GM21528 (cell line): ENCODE results near the gene PLAC8.
"Not testable (repeated sequence)": the region's sequence is repeated elsewhere in the genome, so short reads cannot be mapped to it uniquely, and the experiment has no call there.

Source experiments
- ATAC-seq: cut with Tn5 transposase; IDR thresholded peaks from one replicate; pipeline ENCODE4 v1.9.1; 2021; ENCODE audit warnings: mild to moderate bottlenecking, moderate library complexity; ENCODE audit not compliant: unreplicated experiment, low FRiP score

Gene PLAC8

DNA sequence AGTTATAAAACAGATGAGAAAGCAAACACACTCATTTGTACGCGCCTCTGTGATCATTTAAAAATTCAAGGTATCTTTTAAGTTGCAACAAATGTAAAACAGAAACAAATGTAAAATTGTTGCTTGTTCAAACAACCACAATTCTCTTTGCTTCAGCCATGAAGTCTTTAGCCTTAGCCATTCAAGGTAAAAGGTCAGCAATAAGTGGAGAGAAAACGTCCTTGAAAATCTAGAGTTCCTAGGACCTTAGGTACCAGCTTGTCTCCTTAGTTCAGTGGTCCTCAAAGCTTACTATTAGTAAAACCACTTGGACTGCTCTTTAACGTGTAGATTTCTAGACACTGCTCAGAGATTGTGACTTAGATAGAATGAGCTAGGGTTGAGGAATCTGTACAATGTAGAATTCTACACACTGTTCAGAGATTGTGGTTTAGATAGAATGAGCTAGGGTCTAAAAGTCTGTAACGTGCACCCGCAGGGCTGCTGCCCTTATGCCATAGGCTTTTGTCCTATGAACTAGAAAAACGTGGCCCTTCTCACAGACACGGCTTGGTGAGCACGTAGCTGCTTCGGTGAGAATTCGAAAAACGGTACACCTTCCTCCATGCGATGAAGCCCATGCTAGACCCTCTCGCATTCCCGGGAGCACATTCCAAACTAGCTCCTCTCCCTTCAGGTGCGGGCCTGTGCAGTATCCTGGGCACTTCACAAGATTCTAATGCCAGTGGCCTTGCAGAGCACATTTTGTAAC lies 1.7 kb downstream of the PLAC8 start:
- no peak for ATAC-seq

DNA sequence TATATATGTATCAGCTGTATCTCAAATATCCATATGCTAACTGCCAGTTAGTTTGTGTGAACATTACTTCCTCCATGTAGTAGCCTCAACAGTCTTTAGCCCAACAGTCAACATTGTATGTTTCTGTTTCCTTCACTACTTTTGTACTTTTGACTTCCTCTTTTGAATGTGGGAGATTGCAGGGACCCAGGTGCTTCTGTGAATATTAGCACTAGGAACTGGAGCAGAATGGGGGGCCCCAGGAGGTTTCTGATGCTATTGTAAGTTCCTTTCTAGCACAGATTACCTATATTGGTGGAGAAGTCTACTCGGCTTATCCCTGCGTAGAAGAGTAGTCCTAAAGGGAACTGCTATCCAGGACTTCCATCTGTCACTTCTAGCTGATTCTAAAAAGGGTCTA lies 2.3 kb downstream of the PLAC8 start:
- peak; percentile 43 for ATAC-seq

DNA sequence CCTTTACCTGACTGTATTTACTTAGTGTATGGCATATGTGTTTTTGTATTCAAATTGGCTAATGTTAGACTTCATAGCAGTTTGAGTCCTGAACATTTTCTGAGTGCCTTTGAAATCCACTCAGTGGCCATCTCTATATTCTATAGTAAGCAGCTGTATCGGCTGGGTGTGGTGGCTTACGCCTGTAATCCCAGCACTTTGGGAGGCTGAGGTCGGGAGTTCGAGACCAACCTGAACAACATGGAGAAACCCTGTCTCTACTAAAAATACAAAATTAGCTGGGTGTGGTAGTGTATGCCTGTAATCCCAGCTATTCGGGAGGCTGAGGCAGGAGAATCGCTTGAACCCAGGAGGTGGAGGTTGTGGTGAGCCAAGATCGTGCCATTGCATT lies 2.8 kb downstream of the PLAC8 start:
- ATAC-seq = not testable (repeated sequence)

DNA sequence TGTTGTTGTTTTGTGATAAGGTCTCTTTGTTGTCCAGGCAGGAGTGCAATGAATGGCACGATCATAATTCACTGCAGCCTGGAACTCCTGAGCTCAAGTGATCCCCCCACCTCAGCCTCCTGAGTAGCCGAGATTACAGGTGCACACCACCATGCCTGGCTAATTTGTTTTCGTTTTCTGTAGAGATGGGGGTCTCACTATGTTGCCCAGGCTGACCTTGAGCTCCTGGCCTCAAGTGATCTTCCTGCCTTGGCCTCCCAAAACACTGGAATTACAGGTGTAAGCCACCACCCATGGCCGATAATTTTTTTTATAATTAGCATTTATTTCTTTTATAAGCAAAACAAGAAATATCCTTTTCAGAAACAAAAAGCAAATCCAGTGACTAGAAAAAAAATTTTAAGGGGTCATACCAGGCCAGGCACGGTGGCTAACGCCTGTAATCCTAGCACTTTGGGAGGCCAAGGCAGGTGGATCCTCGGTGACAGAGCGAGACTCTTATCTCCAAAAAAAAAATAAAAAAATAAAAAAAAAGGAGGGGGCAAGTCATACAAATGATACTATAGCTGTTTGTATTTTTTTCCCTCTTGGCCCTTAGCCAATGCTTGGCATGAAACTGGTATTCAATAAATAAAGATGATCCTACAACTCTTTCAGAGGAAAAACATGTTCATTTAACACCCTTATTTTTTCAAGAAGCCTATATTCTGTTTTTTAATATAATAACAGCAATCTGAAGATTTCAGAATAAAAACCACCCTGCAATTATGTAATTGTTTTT lies 3.4 kb downstream of the PLAC8 start:
- ATAC-seq = no peak

DNA sequence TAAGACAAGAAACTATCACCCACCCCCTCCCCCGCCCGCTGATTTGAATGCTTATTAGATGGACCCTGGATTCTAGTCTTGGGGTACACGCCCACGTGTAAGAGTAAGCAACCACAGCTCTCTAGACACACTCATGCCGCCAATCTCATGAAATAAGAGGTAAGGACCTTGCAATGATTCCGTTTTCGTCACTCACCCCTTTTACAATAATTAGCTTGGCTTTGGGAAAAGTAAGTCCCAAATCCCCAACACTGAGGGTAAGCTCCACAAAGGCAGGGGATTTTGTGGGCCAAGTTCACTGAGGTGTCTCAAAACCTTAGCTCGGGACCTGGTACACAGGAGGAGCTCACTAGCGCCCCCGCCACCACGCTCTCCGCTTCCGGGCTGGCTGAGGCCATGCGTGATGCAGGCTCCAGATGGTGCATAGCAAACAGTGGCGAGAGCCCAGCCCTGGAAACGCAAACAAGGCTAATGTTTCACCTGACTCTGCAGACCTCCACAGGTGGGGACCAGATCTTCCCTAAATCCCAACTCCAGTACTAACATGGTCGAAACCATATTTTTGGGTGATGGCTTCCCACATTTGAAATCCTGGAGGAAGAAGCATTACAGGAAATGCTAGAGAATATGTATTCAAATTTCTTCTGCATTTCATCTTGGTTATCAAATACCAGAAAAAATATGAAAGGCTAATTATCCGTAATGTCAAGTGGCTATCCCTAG lies 4.1 kb downstream of the PLAC8 start:
- peak; percentile 68 for ATAC-seq

DNA sequence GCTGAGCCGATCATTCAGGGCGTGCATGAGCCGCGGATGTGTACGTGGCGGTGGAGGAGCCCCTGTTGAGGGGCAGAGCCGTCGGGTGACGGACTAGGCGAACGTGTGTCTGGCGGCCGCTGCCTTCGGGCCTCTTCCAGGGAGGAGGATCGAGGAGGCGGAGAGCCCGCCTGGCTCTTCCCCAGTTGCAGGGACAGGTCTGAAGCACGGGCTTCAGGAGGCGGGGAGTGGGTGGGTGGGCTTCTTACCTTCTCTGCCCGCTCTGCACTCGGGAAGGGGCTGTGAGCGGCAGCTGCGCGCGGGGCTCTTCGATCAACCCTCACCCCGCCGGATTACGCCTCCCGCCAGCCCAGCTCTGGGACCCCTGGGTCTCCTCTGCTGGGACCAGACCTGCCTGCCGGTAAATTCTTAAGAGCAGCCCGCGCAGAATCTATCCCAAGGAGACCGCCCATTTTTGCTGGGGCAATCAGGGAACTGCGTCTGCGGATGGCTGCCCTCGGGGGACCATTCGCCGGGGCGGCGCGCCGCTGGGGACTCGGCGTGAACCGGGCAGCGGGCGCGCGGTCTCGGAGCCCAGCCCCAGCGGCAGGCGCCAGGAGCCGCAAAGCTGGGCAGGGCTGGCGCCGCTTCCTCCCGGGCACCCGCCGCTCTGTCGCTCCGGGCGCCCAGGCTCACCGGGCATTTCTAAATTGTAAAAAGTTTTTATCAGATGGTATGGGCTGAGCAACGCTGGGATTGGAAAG lies 4.9 kb downstream of the PLAC8 start:
- ATAC-seq = peak; percentile 31

DNA sequence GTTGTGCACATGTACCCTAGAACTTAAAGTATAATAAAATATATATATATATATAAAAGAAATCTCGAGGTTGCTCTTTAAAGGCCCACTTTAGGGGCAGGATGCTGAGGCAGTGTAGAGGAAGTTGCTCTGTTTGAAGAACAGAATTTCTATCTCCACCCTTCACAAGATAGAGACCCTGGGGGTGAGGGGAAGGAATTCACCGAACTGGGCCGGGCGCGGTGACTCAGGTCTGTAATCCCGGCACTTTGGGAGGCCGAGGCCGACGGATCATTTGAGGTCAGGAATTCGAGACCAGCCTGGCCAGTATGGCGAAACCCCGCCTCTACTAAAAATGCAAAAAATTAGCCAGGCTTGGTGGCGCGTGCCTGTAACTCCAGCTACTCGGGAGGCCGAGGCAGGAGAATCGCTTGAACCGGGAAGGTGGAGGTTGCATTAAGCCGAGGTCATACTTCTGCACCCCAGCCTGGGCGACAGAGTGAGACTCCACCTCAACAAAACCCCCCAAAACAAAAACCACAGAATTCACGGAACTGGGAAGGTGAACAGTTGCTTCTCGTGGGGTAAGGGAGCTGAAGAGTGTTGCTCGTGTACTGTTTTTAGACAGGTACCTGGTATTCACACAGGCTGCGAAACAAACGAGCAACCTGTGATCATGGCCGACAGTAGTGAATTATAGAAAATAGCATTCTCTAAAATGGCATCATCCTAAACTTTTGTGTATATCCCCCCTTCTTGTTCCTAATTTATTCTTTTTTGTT lies 6.2 kb downstream of the PLAC8 start:
- no peak for ATAC-seq

DNA sequence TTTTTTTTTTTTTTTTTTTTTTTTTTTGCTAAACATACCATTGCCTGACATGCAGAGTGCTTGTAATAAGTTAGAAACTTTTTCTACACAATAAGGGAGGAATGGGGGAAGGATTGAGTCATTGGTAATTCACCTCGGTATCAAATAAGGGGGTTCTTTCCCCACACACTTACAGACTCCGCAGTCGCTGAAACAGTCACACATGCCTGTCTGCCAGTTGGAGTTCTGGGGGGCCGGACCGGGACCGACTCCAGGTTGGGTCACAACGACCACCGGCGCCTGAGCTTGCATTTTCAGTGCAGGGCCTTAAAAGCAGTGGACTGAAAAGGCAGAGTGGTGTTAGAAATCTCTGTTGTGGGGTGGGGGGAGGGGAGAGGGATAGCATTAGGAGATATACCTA lies 6.9 kb downstream of the PLAC8 start:
- ATAC-seq = no peak

DNA sequence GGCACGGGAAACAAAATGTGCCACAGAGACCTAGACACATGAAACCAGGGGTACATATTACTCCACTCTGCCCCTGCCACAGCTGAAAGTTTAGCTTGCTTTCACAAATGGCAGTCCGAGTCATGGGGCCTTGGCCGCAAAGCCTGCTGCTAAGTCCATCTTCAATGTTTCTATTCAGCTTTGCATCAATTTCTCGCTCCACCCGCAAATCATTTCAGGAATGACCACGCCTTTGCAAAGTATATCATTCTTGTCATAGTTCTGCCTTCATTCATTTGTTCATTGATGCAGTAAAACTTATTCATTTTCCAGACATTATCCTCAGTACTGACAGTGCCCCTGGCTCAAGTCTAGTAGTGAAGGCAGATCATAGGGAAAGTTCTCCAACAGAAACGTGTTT lies 9.5 kb downstream of the PLAC8 start:
- no peak for ATAC-seq

DNA sequence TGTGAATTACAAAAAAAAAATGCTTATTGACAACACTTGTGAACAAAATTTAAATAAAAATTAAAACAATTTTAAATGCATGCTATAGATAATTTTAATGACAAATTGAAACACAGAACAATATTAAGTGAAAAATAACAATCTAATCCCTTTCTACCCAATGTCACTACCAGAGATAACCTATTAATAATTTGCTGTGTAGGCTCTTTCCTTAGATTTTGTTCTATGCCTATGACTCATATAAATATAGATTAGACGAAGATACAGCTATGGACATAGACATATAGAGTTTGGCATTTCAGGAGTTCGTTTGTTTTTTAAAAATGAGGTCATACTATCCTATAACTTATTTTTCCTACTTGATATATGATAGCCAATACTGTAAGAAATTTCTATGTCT lies 18.1 kb downstream of the PLAC8 start:
- no peak for ATAC-seq

DNA sequence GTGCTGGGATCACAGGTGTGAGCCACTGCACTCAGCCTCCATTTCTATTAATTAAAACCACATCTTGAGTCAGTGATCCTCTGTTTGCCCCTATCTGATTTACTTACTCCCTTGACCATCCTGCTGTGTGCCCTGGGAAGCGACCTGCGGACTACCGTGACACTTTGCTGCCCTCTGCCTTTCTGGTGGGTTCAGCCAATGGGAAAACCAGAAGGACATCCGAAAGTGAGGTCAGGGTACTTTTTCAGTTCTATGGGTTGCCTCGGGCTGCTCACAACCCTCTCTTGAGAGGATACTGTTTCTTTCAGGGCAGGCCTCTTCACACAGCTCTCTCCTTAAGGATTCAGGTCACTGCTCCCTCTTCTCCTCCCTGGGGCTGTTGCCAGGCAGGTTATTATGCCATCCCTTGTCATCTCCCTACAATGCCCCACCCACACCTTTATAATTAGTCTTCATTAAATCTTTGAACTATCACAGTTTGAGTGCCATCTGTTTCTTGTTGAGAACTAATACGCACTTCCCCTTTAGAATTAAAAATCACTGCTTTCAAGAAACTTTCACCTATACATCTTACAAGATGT lies 21.4 kb downstream of the PLAC8 start:
- no peak for ATAC-seq

DNA sequence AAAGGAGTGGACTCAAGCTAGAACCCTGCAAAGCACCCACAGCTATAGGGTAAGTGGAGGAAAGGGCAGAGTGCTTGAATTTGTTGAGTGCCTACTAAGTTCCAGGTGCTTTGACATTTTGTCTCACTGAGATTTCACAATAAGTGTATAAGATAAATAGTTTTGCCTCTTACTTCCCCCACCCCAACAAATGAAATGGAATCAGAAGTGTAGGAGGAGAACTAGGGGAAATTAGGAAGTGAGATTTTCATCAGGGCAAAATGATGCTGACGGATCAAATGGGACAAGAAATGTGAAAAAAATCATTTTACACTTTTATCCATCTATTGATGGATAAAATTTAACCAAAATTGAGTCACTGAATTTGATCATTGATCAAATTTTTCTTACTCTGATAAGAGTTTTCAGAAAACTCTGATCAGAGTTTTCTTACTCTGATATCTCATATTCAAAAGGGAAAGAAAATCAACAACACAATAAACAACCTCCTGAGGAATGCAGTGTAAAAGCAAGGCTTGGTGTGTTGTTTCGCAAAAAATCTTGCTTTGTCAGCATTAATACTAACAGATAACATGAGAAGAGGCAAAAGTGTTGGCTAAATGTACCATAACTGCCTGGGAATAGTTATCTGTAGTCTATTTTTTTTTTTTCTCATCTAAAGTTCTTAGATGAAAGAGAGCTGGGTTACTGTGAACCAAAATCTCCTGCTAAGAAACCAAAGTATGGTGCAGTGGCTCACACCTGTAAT lies 24.9 kb downstream of the PLAC8 start:
- ATAC-seq = no peak

DNA sequence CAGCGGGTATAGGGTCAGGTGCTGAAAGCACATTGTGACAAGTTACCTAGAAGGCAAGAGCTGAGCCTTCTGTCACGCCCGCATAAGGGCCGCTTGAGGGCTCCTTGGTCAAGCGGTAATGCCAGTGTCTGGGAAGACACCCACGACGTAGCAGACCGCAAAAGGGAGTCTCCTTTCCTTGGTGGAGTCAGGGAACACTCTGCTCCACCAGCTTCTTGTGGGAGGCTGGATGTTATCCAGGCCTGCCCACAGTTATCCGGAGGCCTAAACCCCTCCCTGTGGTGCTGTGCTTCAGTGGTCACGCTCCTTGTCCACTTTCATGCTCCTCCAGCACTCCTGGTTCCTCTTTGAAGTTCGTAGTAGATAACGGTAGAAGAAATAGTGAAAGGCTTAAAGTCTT lies 29.6 kb downstream of the PLAC8 start:
- not testable (repeated sequence) for ATAC-seq

DNA sequence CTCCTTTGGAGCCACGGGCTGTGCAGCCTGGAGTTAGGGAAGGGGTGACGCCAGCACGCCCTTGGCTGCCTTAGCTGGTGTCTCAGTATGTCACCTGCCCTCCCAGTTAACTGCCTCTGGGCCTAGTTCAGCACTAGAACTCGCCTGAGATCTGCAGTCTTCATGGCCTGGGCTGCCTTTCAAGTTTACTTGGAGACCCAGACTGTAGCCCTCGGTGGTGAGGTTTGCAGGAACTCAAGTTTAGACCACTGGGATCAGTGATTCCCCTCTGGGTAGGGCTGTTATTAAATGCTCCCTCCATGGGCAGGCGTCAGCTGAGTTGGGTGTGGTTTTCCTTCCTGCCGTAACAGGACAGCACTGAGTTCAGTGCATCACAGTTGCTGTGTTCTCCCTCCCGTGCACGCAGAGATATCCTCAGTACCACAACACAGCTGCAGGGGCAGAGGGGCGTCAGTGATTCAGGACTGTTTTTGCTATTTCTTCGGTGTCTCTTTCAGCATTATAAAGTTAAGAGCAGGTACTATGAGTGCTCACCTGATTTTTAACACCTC lies 30.5 kb downstream of the PLAC8 start:
- no peak for ATAC-seq

DNA sequence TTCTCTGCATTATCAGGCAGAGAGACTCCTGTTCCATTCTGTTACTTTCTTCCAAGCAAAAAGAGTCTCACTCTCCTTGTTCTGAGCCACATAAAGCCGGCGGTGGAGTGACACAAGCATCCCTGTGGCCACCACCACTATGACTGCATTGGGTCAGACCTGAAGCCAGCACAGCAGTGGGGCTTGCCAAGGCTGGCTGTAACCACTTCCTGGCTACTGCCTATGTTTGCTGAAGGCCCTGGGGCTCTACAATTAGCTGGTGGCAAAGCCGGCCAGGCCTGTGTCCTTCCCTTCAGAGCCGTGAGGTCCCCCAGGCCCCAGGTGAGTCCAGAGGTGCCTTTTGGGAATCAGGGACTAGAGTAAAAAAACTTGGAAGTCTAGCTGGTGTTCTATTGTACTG lies 31.8 kb downstream of the PLAC8 start:
- ATAC-seq = no peak

DNA sequence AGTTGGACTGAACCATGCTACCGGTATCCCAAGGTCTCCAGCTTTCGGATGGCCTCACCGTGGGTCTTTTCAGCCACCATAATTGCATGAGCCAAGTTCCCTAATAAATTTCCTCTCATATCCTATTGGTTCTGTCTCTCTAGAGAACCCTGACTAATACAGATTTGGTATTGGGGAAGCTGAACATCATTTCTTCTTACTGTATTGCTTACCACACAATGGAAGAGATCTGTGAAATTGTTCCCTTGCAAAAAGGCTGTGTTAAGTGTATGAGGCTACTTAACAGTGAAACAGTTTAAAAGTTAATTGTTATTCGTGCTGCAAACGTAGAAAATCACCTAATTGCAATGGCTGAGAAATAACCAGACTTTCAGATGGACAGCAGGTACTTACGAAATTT lies 34.0 kb downstream of the PLAC8 start:
- ATAC-seq = no peak

DNA sequence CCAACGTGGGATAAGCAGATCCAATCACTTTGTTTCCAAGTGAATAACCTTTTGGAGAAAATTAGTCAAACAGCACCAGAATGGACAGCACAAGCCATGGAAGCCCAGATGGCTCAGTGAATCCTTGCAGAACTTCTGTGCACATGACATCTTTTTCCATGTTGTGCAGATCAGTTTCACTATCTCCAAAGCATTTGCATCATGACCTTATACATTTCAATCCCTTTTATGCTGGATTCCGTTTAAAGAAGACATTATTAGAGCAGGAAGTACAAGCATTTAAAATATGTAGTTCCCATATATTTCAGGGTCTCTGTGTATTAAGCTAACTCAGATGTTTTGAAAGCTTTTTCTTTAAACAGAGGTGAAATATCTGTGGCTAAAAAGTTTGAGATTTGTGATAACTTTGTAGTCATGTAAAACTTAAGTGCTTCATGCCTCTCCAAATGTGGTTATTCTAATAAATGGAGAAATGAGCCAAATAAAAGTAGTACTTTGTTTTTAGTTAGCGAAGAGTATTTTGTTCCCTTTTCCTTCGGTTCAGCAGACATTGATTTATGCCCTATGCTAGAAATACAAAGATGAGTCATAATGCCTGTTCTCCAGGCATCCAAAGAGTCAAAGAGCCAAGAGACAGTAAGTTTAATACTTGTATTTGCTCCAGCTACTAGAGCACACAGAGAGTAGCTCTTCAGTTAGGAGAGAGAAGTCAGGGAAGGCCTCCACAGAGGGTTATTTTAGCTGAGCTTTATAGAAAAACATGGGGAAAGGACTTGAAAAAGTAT lies 39.0 kb downstream of the PLAC8 start:
- no peak for ATAC-seq

DNA sequence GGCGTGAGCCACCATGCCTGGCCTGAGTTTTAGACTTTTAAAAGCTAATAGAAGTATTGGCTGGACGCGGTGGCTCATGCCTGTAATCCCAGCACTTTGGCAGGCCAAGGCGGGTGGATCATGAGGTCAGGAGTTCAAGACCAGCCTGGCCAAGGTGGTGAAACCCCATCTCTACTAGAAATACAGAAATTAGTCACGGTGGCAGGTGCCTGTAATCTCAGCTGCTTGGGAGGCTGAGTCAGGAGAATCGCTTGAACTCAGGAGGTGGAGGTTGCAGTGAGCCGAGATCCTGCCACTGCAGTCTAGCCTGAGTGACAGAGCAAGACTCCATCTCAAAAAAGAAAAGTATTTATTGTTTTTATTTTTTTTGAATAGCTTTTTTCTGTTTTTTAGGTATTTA lies 39.7 kb downstream of the PLAC8 start:
- not testable (repeated sequence) for ATAC-seq
